NCI-H82 treated with DMSO at 0.1 percent for 48 hours (cell line): Measurements from ENCODE around the gene PACSIN3.

ENCODE experiments used
- DNase-seq: peaks from one replicate; lab custom pipeline; 2025; ENCODE audit not compliant: unreplicated experiment; lab: John Stamatoyannopoulos, UW

The PACSIN3 gene

GRCh38 chr11:47177229-47177845 lies 8.9 kb downstream of the PACSIN3 start:
- DNase-seq = peak; percentile 40

DNA sequence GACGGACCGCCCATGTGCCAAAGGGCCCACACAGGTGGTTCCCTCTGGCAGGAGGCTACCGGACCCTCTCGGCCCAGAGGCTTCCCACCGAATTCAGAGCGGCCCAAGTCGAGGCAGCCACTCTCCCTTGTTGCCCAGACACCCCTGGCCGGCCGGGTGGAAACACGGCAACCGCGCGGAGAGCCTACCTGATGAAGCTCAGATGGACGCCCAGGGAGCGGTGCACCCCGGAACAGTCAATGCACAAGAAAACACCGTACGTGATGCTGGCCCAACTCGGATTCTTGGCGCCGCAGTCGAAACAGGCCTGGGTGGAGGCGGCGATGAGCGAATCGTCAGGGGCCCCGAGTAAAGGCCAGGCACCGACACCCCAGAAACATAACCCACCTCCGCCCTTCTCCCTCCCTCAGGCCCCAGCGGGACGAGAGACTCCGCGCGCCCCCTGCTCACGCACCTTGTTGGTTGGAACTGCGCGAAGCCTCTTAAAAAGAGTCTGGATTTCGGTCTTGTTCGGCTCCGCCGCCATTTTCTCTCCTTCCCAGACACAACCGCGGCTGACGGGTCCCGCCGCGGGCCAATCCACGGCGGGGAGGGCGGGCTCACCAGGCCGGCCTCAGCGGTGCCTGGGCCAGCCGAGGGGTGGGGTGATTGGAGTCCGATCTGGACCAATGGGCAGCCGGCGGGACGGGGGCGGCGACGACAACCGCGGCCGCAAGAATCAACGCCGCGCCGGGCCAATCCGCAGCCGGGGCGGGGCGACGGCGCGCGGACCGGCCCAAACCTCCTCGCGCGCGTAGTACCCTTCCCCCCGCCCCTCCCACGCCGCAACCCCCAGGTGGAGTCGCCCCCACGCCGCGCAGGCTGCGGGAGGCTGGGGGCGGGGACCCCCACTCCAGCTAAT lies 9.7 kb downstream of the PACSIN3 start, which contains the start of gene ARFGAP2:
Gene ARFGAP2, minus strand, starts transcription at position 552 of the 901 bp plus-strand sequence. Its CDS starts 26 bp downstream, at position 526.
- DNase-seq = peak; percentile 74

DNA sequence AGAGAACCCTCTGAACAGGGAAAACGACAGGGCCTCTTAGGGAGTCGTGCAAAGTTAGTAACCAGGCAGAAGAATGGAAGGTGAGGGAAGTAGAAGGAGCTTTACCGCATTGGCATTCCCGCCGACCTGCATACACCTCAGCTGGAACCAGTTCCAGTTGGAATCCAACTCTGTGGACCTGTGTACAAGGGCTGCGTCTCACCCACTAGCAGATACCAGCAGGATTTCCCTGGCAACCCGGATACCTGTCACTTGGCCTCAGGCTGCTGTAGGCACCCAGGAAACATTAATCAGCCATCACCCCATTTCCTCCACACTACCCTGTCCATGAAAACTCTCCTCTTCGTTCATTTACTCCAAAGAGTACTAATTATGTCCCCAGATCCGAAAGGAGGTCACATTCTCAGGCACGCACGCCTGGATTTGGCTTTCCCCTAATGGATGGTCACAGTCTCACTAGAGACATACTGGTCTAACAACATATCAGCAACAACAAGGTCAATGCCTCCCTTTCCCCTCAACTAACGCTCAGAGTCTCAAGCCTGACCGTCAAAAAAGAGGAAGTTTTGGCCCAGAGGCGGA lies 10.4 kb downstream of the PACSIN3 start:
- DNase-seq = no peak

GRCh38 chr11:47172740-47173336 lies 13.4 kb downstream of the PACSIN3 start:
- no peak for DNase-seq

GRCh38 chr11:47171856-47172255 lies 14.4 kb downstream of the PACSIN3 start:
- no peak for DNase-seq

DNA sequence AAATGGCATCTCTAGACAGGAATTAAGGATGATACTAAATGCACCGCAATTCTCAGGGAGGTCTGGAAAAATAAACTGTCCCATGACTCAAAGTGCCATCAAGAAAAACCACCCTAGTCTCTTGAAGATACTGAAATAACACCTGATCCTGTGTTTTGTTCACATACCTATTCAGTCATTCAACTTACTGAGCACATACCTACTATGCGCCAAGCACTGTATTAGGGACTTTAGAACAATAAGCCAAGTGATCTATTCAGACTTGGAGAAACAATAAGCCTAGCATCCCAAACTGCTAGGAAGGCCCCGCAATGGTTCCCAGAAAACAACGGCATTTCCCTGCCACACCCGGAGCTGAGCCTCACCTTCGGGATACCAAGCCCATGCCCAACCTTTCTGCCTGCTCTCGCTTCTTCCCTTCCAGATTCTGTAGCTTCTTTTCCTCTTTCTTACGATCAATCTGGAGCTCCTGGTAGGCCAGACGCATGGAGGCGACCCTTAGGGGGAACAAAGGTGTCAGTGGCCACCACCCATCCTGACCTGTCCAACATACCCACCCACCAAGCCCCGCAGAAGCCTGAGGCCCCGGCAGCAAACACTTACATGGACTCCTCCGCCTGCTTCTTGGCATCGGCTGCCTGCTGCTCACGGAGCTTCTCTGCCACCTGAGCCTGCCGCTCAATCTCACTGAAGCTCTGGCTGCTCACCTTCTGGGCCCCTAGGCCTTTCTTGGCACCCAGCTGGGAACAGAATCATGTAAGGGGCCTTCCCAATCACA lies 15.0 kb downstream of the PACSIN3 start:
- no peak for DNase-seq

DNA sequence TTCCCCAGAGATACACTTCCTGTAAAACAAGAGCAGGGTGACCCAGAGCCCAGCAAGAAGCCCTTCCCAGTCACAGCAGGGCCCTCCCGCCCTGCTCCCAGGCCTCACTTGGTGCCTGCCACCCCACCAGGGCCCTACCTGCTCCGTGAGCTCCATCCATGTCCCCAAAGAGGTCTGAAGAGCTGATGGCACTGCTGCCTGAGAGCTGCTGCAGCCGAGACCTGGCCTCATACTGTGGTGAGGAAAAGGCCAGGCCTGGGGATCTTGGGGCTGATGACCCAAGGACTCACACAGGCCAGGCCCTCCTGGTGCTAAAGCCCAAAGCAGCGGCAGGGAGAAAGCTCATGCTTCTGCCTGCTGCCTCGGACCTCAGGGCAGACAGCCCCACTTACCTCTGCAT lies 19.9 kb downstream of the PACSIN3 start:
- DNase-seq = no peak

GRCh38 chr11:47165253-47165840 lies 20.9 kb downstream of the PACSIN3 start:
- no peak for DNase-seq

DNA sequence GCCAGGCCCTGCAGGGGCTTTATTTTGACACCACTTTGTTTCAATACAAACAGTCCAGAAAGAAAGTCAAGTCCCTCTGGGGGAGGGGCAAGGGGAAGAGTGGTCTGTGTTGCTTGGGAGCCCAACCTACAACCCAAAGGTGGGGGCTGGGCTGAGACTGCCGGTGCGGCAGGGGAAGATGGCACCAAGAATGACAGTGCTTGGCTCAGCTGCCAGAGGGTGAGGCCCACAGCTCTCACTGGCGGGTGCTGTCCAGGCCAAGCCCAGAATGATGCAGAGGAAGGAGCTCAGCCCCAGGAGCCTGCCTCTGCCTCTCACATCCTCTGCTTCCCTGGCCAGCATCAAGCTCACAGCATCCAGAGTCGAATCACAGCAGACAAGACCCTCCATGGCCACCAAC lies 21.9 kb downstream of the PACSIN3 start:
- no peak for DNase-seq

DNA sequence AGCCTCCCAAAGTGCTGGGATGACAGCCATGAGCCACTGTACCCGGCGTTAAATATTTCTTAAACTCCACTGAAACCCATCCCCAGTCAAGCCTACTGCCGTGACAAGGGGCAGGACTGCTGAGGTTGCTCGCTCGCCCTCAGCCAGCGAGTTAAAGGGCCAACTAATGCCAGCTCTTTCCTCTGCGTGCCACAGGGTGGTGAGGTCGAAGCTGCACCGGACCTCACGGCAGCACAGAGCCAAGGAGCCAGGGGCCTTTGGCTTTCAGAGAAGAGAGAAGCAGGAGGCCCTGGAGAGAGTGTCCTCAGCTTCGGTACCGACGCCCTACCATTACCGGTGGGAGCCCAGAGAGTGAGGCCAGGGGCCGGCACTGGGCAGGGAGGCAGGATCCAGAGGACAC lies 22.3 kb downstream of the PACSIN3 start:
- no peak for DNase-seq

GRCh38 chr11:47163193-47163592 lies 23.0 kb downstream of the PACSIN3 start:
- no peak for DNase-seq

DNA sequence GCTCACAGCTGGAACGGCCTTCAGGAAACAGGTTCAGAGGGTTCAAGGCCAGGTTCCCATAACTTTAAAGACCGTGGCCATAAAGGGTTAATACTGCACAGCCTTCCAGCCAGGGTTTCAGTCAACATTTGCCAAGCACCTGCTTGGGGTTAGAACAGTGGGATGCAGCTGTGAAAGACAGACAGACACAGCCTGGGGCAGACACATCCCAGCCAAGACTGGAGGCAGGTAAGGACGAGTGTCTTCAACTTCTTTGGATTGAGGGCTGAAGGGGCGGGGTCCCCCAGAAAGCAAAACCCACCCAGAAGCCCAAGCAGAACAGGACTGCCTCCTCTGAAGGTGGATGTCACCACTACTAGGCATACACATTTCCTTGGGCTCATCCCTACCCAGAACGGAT lies 23.8 kb downstream of the PACSIN3 start:
- no peak for DNase-seq

DNA sequence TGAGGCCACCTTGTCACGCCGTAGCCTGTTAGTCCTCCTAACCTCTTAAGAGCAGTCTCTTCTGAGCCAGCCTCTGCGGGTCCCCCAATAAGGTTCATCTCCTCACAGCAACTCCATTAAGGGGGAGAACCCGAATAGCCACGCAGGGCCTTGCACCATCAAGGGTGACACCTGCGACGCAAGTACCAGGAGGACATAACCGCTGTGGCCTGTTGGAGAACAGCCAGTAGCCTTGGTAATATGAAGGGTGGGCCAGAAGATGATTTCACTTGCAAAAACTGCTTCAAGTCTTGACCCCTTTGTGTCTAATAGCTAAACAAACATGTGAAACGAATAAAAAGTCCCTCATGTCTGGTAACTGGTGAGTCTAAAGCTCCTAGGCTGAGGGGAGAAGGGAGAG lies 24.3 kb downstream of the PACSIN3 start:
- no peak for DNase-seq

GRCh38 chr11:47161134-47161854 lies 24.9 kb downstream of the PACSIN3 start:
- peak; percentile 12 for DNase-seq

GRCh38 chr11:47160753-47161133 lies 25.5 kb downstream of the PACSIN3 start:
- DNase-seq = no peak

DNA sequence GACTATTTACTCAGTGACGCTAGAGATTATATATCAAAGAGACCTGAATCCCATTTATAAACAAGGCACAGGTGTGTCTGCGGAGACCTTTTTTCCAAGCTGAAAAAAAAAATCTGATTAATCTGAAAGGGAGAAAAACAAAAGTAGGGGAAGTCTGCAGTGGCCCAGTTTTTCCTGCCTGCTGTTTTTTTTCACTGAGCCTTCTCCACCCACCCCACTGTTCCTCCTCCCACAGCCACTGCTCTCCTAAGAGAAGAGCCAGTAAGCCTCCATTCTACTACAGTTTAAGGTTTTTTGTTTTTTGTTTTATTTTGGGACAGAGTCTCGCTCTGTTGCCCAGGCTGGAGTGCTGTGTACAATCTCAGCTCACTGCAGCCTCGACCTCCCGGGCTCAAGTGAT lies 28.0 kb downstream of the PACSIN3 start:
- no peak for DNase-seq

DNA sequence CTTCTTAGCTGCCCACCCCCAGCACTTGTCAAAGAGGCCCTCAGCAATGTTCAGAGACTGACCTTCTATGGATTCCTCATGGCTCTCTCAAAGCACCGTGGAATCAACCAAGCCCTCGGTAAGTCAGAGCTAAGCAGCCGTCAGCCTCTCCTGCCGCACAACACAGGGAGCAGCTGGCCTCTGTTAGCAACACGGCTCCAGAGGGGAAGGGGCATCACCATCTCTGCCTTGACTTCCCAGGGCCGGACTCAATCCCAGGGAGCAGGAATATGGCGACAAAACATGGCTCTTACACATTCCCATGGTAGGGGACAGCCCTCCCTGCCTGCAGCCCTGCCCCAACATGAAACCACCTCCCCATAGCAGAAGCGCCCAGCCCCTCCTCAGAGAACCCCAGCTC lies 28.4 kb downstream of the PACSIN3 start:
- DNase-seq = no peak

- no peak for DNase-seq
Measured at GRCh38 chr11:47156951-47157350, 29.3 kb downstream of the PACSIN3 start.

DNA sequence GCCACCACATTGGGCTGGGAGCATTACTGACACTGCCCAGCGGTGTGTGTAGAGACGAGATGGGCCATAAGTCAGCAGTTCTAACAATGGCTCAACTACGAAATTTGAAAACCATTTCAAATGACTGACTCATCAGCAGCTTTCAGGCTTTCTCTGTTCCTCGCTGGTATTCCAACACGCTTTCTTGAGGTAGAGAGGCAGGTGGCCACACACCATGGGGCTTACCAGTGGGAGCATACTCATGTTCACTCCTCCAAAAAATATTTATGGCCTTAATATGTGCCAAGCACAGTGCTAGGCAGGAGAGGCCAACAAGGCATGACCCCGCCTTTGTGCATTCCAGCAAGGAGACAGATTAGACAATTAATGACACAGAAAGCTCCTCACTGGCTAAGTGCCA lies 29.9 kb downstream of the PACSIN3 start:
- no peak for DNase-seq

DNA sequence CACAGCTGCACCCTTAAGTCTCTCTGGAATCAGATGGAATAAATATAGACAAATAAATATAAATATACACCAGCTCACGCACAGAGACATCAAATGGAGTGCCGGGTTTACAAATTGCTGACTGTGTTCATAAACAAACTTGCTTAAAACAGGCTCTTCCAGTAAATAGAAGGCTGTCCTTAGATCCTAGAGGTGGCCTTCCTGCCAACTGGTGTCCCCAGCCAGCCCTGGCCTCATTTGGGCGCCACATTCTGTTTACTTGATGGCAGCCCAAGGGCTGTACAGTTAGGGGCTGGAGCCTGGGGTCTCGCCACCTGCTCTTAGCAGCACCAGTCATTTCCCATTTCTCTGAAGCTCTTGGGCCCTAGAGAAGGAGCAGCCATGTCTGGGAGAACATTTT lies 30.4 kb downstream of the PACSIN3 start:
- no peak for DNase-seq
